ENCODE measurements around the gene AP2A2.

The AP2A2 gene

DNA sequence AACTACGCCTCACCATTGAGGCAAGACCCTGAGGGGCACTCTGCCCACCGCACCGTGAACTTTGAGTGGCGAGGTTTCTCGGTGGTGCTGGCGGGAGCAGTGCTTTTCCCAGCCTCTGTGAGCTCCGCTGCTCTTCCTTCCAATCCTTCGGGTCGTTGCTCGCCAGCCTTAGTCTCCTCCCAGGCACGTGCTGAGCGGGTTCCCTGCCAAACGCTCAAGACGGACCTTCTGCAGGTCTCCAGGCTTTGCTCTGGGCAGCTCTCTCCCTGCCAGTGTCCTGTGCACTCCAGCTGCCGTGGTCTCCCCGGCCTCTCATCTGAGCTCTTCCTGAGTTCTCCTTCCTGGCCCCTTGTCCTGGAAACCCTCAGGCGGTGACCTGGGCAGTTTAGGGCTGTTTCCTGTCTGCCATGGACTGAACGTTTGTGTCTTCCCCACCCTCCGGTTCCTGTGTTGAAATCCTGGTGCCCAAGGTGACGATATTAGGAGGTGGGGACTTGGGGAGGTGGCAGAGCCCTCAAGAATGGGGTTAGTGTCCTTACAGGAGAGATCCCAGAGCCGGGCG is 122.0 kb downstream of the AP2A2 start:
- no peak for DNase-seq

DNA sequence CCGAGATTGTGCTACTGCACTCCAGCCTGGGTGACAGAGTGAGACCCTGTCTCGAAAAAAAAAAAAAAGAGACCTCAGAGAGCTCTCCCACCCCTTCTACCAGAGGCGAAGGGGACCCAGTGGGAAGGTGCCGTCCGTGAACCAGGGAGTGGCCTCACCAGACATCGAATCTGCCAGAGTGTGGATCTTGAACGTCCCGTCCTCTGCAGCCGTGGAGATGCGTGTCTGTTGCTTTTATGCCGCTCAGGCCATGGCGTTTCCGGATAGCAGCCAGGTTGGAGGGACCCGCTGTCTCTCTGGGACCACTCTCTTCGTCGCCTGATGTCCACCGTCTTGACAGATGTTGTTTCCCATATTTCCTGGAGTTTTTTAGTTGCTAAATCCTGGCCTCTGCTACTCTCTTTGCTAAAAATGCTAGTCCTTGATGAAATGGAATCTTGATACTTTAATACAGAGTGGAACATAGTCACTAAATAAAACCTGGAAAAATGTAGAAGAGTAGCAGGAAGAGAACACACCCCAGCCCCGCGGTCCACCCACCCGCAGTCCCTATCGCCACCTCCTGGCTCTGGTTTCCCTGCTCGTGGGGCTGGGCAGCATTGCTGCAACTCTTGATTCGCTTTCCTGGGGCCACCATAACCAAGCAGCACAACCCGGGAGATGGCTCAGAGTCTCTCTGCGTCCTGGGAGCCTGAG is 122.9 kb downstream of the AP2A2 start:
- DNase-seq: no peak

- DNase-seq: no peak
Observed at GRCh38 chr11:1049071-1049405, 123.4 kb downstream of the AP2A2 start.

- DNase-seq: no peak
Observed at GRCh38 chr11:1049431-1049891, 123.8 kb downstream of the AP2A2 start.

DNA sequence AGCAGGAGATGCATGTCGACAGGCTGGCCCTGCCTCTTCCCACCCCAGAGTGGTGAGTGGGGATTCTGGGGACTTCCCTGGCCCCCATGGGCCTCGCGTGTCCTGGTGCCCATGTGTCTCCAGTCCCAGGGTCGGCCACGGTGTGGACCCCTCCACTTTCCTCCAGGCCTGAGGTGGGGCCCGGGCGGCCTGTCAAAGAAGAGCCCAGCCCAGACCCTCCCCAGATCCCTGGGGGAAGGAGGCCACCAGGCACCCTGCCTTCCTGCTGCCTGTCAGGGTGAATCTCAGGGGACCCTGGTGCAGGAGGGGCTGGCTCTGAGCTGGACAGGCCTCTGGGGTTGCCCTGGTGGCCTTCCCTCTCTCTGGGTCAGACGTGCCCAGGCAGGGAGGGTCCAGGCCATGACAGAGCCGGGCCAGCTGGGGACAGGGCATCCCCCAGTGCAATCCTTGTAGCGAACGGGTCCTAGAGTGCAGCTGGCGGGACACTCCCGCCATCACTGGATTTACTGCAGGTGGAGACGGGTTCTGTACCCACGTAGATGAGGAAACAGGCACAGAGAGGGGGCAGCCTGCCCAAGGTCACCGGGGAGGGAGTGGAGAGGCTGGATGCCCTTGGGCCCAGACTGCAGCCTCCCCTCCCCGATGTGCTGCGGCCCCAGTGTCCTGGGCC is 124.4 kb downstream of the AP2A2 start:
- no peak for DNase-seq

- DNase-seq: peak; percentile 47
Observed at GRCh38 chr11:1050581-1051355, 125.1 kb downstream of the AP2A2 start.

DNA sequence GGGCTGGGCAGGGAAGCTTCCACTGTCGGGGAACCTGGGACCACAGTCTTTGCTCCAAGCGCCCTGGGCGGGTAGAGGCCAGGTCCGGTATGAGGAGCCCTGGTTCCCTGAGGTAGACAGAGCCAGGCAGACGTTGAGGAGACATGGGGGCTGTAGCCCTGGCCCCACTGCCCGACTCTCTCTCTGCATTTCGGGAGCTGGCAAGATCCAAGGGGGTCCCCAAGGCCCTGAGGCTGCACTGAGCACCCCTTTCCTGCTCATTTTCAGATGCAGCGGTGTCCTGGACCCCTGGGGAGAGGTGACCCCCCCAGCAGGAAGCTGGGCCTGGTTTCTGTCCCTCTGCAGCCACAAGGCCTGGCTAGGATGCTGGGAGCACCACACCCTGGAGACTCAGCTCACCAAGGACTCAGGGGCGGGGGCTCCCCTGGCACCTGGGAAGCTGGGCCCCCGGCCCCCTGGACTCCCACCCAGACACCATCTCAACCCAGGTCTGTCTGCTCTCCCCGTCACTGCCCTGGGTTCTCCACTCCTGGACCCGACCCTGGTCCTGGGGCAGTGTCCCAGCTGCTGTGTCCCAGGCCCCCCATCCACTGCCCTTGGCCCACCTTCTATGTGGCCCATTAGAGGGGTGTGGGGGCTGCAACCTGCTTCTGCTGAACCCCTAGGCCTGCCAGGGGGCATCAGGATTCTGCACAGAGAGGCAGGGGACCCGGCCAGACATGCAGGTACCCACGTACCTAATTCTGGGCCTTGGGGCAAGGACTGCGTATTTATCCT is 125.9 kb downstream of the AP2A2 start:
- DNase-seq: no peak

GRCh38 chr11:1052133-1053011 is 126.7 kb downstream of the AP2A2 start:
- no peak for DNase-seq

DNA sequence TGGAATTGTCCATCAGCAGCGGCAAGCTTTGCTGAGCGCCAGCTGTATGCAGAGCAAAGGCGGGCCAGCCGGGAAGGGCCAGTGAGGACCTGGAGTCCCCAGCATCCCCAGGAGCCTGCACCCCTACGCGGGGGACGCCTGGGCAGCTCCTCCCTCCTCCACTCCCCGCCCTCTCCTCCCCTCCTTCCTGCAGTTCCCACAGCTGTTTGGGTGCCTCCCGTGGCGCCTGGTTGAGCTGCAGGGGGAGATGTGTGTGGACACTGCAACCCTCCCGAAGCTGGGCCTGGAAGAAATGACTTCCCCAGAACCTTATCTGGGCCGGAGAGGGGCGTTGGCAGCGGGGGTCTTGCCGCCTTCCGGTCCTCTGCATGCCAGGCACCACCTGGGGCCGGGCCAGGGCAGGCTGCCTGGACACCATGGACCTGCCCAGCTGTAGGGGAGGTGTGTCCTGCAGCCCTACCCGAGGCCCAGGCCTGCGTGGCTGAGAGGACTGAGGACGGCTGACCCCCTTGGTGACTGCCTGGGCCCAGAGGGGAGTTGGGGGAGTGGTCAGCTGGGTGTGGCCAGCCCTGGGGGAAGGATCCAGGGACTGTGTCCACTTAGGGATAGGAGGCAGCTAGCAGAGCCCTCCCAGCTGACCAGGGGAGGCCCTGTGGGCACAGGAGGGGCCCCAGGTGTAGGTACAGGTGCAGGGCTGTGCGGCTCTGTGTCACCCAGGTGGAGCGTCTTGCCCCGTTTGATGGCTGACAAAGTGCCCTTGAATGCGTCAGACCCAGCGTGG is 127.6 kb downstream of the AP2A2 start:
- no peak for DNase-seq

- DNase-seq: no peak
Observed at GRCh38 chr11:1054143-1055108, 128.8 kb downstream of the AP2A2 start.

- no peak for DNase-seq
Observed at GRCh38 chr11:1055109-1055703, 129.5 kb downstream of the AP2A2 start.

DNA sequence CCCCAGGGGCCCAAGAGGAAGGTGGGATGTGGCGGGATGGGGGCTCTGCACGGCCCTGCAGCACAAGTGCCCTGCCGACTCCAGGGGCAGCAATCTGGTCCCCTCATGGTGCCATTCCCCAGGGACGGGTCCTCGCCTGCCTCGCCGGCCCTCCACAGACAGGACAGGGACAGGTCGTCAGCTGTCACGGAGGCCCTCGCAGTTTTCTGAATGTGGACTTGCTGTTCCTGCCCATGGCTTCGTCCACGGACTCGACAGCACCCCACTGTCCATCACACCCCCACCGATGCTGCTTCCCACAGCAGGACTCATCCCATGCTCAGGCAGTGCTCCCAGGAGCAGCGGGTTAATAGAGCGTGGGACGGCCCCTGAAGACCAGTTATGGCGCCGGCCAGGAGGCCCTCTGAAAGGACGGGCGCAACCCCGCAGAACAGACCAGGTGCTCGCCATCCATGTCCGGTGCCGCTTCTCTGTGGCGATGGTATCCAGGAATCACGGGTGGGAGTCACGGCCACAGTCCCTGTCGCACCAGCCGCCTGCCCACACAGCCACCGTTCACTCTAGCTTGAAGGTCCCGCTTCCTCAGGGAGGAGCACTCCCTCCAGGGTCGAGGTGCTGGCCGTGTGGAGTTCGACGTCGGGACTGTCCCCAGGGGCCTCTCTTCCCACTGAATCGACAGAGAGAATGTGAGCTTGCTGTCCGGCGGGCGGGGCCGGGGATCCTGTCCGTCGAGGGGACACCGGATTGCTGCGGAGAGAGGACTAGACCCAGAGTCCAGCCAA is 130.5 kb downstream of the AP2A2 start:
- no peak for DNase-seq

- DNase-seq: no peak
Observed at GRCh38 chr11:1057806-1058205, 132.1 kb downstream of the AP2A2 start.

GRCh38 chr11:1059759-1060158 is 134.1 kb downstream of the AP2A2 start:
- DNase-seq: no peak

DNA sequence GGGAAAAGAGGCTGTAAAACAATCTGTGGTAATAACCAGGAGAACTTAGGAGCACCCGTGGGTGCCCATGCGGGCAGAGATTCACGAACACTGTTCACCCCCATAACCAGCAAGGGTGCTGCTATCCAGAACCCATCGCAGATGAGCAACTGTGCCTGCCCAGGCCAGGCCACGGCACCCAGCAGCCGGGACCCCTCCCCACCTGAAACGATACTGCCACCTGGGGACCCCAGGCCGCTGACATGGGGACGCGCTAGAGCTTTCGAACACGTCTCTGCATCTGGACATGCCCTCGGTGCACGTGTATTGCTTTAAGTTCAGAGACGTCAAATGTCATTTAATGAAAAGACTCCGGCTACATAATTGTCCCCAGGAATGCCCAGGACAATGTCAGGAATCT is 134.7 kb downstream of the AP2A2 start:
- no peak for DNase-seq

GRCh38 chr11:1060852-1061616 is 135.4 kb downstream of the AP2A2 start:
- DNase-seq: no peak
